ENCODE measurements around the gene CMTM5. TPM values are rescaled to one million over a fixed set of nuclear protein-coding genes. Genes with fewer than 3 reads are reported as not detected.
"Not testable (repeated sequence)": the region's sequence is repeated elsewhere in the genome, so short reads cannot be mapped to it uniquely, and the experiment has no call there.

The CMTM5 gene
- total RNA-seq, 1 donor from 2014 or later: not detected

DNA sequence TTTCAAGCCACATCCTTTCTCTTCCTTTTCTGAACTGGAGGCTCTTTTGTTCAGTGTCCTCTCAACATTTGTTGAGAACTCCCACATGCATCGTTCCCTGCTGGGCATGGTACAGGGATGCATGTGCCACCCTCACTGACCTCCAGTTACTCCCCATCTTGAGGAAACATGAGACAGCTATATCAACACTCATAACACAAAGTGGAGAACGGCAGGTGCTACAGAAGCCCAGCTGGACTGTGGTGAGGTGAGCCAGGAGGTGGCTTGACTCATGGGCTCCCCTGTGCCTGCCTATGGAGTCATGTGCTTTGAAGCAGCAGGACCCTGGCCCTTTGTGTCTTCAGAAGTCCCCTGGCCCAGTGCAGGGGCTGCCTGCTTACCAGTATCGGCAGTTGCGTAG is 21.5 kb downstream of the CMTM5 start:
- DNase-seq (ENCODE audit: low read depth): no peak
- TF ChIP-seq, protein P1, sequence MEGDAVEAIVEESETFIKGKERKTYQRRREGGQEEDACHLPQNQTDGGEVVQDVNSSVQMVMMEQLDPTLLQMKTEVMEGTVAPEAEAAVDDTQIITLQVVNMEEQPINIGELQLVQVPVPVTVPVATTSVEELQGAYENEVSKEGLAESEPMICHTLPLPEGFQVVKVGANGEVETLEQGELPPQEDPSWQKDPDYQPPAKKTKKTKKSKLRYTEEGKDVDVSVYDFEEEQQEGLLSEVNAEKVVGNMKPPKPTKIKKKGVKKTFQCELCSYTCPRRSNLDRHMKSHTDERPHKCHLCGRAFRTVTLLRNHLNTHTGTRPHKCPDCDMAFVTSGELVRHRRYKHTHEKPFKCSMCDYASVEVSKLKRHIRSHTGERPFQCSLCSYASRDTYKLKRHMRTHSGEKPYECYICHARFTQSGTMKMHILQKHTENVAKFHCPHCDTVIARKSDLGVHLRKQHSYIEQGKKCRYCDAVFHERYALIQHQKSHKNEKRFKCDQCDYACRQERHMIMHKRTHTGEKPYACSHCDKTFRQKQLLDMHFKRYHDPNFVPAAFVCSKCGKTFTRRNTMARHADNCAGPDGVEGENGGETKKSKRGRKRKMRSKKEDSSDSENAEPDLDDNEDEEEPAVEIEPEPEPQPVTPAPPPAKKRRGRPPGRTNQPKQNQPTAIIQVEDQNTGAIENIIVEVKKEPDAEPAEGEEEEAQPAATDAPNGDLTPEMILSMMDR (conservative IDR thresholded peaks at IDR 0.05; ENCODE audit: low read depth, low read length): no peak
- no peak overlapping the region for H3K4me3 ChIP-seq (ENCODE audit: low read depth, low read length)

DNA sequence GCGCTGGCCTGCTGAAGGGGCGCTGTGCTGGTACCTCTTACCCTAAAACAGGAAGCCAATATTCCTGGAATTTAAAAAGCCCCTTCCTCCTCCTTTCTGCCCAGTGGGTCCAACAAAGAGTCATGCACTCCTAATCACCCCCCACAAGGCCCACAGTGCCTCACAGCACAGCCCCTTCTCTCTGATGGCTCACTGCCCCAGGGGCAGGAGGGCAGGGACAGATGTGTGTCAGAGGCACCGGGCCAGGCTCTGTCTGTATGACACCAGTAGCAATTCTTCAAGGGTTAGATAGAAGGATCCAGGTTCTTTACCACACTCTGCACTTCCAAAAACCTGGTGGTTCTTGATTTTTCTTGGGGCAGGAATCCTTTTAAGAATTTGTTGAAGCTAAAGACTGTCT is 22.3 kb downstream of the CMTM5 start:
- TF ChIP-seq, protein P1 (conservative IDR thresholded peaks at IDR 0.05; ENCODE audit: low read depth, low read length): no peak
- no peak overlapping the region for H3K4me3 ChIP-seq (ENCODE audit: low read depth, low read length)
- DNase-seq (ENCODE audit: low read depth): no peak

DNA sequence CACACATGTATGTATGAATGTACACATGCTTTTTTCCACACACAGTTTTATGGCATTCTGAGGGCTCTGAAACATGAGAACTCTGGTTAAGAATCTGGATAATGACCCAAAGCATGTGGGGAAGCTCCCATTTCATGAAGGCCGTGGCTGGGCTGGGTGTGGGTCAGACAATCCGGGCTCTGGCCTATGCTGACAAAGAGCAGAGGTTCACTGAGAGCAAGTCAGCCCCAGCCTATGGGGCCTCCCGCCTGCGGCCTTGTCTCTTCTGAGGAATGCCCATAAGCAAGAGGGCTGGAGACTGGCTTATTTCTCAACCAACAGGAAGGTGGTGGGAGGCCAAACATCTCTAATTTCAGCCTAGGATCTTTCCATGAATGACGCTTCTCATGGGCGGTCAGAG is 22.7 kb downstream of the CMTM5 start:
- DNase-seq (ENCODE audit: low read depth): no peak
- TF ChIP-seq, protein P1 (conservative IDR thresholded peaks at IDR 0.05; ENCODE audit: low read depth, low read length): no peak
- H3K4me3 ChIP-seq (ENCODE audit: low read depth, low read length): no peak overlapping the region

DNA sequence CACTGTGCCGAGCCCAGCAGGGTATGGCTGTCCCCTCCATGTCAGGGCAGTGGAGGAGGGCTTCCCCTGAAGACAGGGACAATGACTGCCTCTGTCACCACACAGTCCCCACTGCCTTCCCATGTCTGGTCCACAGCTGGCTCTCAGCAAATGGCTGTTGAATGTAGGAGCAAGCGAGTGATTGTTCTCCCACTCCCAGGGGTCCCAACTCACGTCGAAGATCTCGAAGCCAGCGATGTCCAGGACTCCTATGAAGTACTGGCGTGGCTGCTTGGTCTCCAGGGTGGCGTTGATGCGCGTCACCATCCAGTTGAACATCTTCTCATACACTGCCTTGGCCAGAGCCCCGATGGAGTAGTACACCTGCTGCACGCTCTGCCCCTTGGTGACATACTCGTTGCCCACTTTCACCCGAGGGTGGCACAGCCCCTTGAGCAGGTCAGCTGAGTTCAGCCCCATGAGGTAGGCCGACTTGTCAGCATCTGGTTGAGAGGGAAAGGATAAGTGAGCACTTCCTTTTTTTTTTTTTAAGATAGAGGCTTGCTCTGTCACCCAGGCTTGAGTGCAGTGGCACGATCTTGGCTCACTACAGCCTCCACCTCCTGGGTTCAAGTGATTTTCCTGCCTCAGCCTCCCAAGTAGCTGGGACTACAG is 23.8 kb downstream of the CMTM5 start:
- not testable (repeated sequence) for DNase-seq (ENCODE audit: low read depth); H3K4me3 ChIP-seq (ENCODE audit: low read depth, low read length)

DNA sequence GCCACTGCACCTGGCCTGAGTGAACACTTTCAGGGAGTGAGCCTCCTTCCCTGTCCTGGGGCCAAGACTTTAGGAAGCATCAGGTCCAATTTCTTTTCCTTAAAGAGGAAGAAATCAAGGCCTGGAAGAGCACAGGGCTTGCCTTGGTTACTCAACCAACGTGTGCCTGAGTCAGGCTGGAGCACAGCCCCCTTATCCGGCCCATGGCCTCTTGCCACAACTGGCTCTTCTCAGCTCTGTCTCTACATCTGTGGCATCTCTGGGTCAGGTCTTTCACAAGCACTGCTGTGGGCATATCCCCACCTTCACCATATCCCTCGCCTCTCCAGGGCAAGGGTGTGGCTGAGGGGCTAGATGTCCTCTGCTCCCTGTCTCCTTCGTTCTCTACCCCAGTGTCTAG is 24.4 kb downstream of the CMTM5 start:
- TF ChIP-seq, protein P1 (conservative IDR thresholded peaks at IDR 0.05; ENCODE audit: low read depth, low read length): no peak
- no peak for DNase-seq (ENCODE audit: low read depth)
- no peak overlapping the region for H3K4me3 ChIP-seq (ENCODE audit: low read depth, low read length)

DNA sequence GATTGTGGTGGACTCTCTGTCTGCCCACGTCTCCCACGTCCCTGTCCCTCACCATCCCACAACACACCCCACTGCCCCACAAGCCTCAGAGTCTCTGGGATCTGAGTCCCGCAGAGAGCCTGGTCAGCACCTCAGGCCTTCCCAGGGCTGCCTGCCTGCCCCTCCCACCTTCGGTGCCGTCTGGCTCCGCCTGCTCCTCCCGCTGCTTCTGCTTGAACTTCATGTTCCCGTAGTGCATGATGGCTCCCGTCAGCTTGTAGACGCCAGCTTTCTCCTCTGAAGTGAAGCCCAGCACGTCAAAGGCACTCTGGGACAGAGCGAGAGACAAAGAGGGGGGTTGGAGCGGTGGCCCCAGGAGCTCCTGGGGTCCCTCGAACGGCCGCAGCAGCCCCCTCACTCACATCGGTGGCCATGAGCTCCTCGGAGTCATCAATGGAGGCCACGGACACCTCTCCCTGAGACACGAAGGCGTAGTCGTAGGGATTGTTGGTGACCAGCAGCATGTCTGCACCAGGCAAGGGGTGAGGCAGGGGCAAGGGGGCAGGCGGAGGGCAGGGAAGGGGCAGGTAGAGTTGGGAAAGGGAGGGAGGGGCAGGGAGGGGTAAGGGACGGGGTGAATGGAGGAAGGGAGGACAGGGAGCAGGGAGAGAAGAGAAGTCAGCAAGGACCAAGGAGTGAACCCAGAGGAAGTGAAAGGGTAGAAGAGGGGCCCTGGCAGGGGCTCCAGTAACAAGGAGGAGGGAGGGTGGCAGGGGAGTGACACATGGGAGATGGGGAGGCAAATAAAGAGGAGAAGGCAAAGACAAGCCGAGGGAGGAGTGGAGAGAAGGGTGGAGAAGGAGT is 25.7 kb downstream of the CMTM5 start:
- no peak for DNase-seq (ENCODE audit: low read depth)
- TF ChIP-seq, protein P1 (conservative IDR thresholded peaks at IDR 0.05; ENCODE audit: low read depth, low read length): no peak
- no peak overlapping the region for H3K4me3 ChIP-seq (ENCODE audit: low read depth, low read length)

DNA sequence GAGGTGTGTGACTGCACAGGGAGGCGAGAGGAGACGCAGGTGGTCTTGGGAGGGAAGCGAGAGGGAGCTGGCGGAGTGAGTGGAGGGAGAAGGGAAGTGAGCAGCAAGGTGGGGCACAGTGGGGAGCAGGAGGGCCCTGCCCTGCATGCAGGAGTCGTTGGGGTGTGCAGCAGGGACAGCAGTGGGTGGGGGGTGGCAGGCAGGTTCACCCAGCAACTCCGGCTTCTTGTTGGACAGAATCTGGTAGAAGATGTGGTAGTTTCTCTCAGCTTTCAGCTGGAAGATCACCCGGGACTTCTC is 26.2 kb downstream of the CMTM5 start:
- no peak for DNase-seq (ENCODE audit: low read depth)

More for the DNA sequence above, 26.2 kb downstream of the CMTM5 start:
- no peak overlapping the region for H3K4me3 ChIP-seq (ENCODE audit: low read depth, low read length)
- TF ChIP-seq, protein P1 (conservative IDR thresholded peaks at IDR 0.05; ENCODE audit: low read depth, low read length): no peak
